Gastroesophageal sphincter (tissue), 4 donors: ENCODE data around the gene NKIRAS2. TPM values are rescaled to one million over a fixed set of nuclear protein-coding genes. Genes with fewer than 3 reads are reported as not detected.

Experiments used
- ATAC-seq: fragments of 150-250 bp; one replicate; pipeline ENCODE4 v1.9.1; 2016; ENCODE audit warnings: mild to moderate bottlenecking, moderate library complexity
- H3K27ac ChIP-seq, 4 donors: fragments of 200-600 bp; sonication (generic) in 3 of 4; 1 replicate in 3 of 4; 2 replicates in 1 of 4; pipeline ENCODE4 v1.5.1; 2016 to 2019
- H3K27me3 ChIP-seq: fragments of 200-600 bp; sonication (generic); one replicate; pipeline ENCODE4 v1.5.1; 2019
- H3K36me3 ChIP-seq, 2 donors: fragments of 200-600 bp; sonication (generic); one replicate each; pipeline ENCODE4 v1.5.1; 2019; ENCODE audit warnings: control low read depth in 1 of 2
- H3K4me1 ChIP-seq, 3 donors: fragments of 200-600 bp; sonication (generic); 1 replicate in 2 of 3; 2 replicates in 1 of 3; pipeline ENCODE4 v1.5.1; 2016 to 2019; ENCODE audit warnings: control low read depth in 2 of 3
- H3K4me3 ChIP-seq, 2 donors: fragments of 200-600 bp; sonication (generic); one replicate each; pipeline ENCODE4 v1.5.1; 2019; ENCODE audit warnings: mild to moderate bottlenecking in 1 of 2, moderate library complexity in 1 of 2
- H3K9me3 ChIP-seq, 3 donors: fragments of 200-600 bp; sonication (generic); one replicate each; pipeline ENCODE4 v1.5.1; 2017 to 2019; ENCODE audit warnings: control low read depth in 2 of 3
- CTCF ChIP-seq, 4 experiments: fragments of 200-600 bp in 2 of 4; fragments of 450-650 bp in 2 of 4; sonication (generic) in 1 of 4; IDR thresholded peaks; one replicate each; pipeline ENCODE4 v1.5.1; 2017 to 2019; ENCODE audit warnings: antibody characterized with exemption in 4 of 4, mild to moderate bottlenecking in 2 of 4, moderate library complexity in 2 of 4
- EP300 ChIP-seq: sonication (generic); formaldehyde crosslinking; IDR thresholded peaks from one replicate; pipeline ENCODE4 v1.6.1; 2017; ENCODE audit warnings: antibody characterized with exemption, mild to moderate bottlenecking
- POLR2A ChIP-seq, 2 donors: fragments of 450-650 bp; IDR thresholded peaks; one replicate each; pipeline ENCODE4 v1.6.1; 2017; ENCODE audit warnings: antibody characterized with exemption in 2 of 2, mild to moderate bottlenecking in 2 of 2, moderate library complexity in 1 of 2
- POLR2AphosphoS5 ChIP-seq: sonication (generic); formaldehyde crosslinking; IDR thresholded peaks from one replicate; pipeline ENCODE4 v1.6.1; 2017; ENCODE audit warnings: antibody characterized with exemption
- WGBS, 2 donors: methylation state at CpG; one replicate each; pipeline ENCODE4 v1.1.5; 2018; ENCODE audit warnings: low coverage in 1 of 2; 5-methylcytosine and 5-hydroxymethylcytosine counted together
- total RNA-seq, 4 donors: library from RNA; depleted of rRNA; stranded (reverse); fragments of >200 nt; gene quantifications; one replicate each; pipeline ENCODE4 v1.1.0, GENCODE V29; 2016

Gene NKIRAS2
- total RNA-seq, 4 donors from 2014 or later = 40.1 to 72.3 (median 52.8) TPM

DNA sequence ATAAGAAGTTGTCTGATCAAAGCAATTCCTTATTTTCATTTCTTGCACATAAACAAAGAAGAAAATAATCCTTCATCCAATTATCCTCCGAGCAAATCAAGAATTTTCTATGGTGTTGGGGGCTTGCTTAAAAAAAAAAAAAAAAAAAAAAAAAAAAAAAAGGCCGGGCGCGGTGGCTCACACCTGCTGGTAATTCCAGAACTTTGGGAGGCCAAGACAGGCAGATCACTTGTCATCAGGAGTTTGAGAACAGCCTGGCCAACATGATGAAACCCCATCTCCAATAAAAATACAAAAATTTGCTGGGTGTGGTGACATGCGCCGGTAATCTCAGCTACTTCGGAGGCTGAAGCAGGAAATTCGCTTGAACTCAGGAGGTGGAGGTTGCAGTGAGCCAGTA lies 34.0 kb upstream of the NKIRAS2 start:
- 88 to 92% methylated on average over 4 to 5 of the region's 8 CpGs for WGBS, 2 donors
- no peak for ATAC-seq
- Histone ChIP-seq H3K4me3 (no peak overlapping the region), H3K4me1 (no peaks in the 10 kb centered on the region), H3K27ac (no peak overlapping the region), H3K9me3 (no peaks in the 10 kb centered on the region), H3K27me3 (no peaks in the 10 kb centered on the region), H3K36me3 (peaks cover 0 to 100% of the 10 kb centered on the region in 2 donors)
- TF ChIP-seq CTCF (IDR thresholded peaks at IDR 0.05) (no peak), POLR2AphosphoS5 (no peak), POLR2A (IDR thresholded peaks at IDR 0.05) (no peak), EP300 (no peak)

DNA sequence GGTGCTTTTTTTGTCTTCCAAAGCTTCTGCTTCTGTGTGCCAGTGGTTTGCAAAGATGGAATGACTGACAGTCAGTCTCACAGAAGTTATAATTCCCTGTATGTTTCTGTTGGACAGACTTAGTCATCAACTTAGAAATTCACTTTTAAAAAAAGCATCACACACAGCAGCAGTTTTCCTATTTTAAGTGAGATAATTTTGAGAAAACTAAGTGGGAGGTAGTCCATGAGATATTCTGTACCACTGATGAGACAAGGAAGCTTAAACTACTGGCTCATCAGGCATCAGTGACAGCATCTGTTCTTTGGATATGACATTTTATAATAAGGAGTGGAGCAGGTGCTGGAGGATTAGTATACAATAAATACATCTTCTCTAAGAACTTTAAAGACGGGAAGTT lies 33.3 kb upstream of the NKIRAS2 start:
- Histone ChIP-seq H3K27me3 (no peaks in the 10 kb centered on the region), H3K4me1 (no peaks in the 10 kb centered on the region), H3K27ac (no peak overlapping the region), H3K9me3 (no peaks in the 10 kb centered on the region), H3K36me3 (peaks cover 0 to 100% of the 10 kb centered on the region in 2 donors), H3K4me3 (no peak overlapping the region)
- WGBS, 2 donors = 60 to 80% methylated on average over 1 of the region's 1 CpG
- TF ChIP-seq EP300 = no peak
- TF ChIP-seq CTCF (IDR thresholded peaks at IDR 0.05) = no peak
- no peak for TF ChIP-seq POLR2A (IDR thresholded peaks at IDR 0.05)
- no peak for TF ChIP-seq POLR2AphosphoS5
- no peak for ATAC-seq

DNA sequence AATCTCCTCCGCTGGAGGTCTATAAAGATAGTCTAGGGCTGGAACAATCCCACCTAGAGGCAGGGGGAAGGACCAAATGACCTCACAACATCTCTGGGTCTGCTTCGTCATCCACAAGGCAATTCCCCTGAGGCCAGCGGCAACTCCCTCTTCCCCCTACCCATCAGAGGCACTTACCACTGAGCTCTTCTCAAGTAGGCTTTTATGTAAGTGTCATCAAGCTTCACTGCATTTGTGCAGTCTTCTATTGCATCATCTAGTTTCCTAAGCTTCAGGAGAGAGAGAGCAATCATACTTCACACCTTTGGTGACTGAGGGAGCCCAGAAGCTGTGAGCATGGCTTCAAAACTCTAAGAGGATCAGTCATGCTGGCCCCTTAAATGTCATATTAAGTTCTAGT lies 32.2 kb upstream of the NKIRAS2 start:
- Histone ChIP-seq H3K9me3 (no peaks in the 10 kb centered on the region), H3K27ac (no peak overlapping the region), H3K4me1 (peaks cover 0 to 8% (median 0%) of the 10 kb centered on the region in 3 donors), H3K27me3 (no peaks in the 10 kb centered on the region), H3K4me3 (no peak overlapping the region), H3K36me3 (peaks cover 0 to 100% of the 10 kb centered on the region in 2 donors)
- no peak for ATAC-seq
- TF ChIP-seq POLR2A (IDR thresholded peaks at IDR 0.05) (no peak), EP300 (no peak), POLR2AphosphoS5 (no peak), CTCF (IDR thresholded peaks at IDR 0.05) (no peak)
- WGBS, 2 donors = 94% methylated on average over 3 of the region's 3 CpGs; no CpG with 5 or more reads in 1 of the 2 donors

- Histone ChIP-seq H3K27me3 (no peaks in the 10 kb centered on the region), H3K4me3 (no peak overlapping the region), H3K9me3 (no peaks in the 10 kb centered on the region), H3K36me3 (peaks cover 0 to 100% of the 10 kb centered on the region in 2 donors), H3K4me1 (peaks cover 0 to 9% (median 0%) of the 10 kb centered on the region in 3 donors), H3K27ac (no peak overlapping the region)
- TF ChIP-seq EP300 (no peak), POLR2AphosphoS5 (no peak), POLR2A (IDR thresholded peaks at IDR 0.05) (no peak), CTCF (IDR thresholded peaks at IDR 0.05) (no peak)
- ATAC-seq = no peak
- WGBS, 2 donors = 90% methylated on average over 2 of the region's 2 CpGs; no CpG with 5 or more reads in 1 of the 2 donors
Observed at GRCh38 chr17:41988418-41988817, 31.5 kb upstream of the NKIRAS2 start.

DNA sequence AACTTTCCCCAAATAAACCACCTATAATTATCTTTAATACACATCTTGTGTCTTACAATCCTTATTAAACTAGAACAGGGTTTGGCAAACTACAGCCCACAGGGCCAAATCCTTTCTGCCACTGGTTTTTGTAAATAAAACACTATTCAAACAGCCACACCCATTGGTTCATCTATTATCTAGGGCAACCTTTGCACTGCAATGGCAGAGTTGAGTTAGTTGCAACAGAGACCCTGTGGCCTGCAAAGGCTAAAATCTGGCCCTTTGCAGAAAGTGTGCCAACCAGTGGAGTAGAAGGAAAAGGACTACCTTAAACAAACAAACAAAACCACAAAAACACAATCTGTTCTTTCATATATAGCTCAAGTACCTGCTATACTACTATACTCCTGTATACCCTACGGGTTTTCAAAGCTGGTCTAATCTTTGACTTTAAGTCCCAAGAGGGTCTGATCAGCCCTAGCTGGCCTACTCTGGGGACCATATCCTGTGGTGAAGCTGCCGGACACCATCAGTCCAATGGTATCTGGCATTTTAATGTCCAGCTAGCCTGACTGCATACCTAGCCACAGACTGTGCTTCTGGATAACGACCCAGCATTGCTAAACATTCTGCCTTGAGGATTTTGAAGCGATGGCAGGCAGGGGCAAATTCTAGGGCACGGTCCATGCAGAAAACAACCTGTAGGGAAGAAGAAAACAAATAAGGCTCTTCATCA lies 30.0 kb upstream of the NKIRAS2 start:
- TF ChIP-seq POLR2A (IDR thresholded peaks at IDR 0.05) = no peak
- no peak for TF ChIP-seq CTCF (IDR thresholded peaks at IDR 0.05)
- TF ChIP-seq POLR2AphosphoS5 = no peak
- TF ChIP-seq EP300 = no peak
- Histone ChIP-seq H3K9me3 (no peaks in the 10 kb centered on the region), H3K27me3 (no peaks in the 10 kb centered on the region), H3K4me3 (no peak overlapping the region), H3K27ac (no peak overlapping the region), H3K4me1 (peaks cover 0 to 9% (median 0%) of the 10 kb centered on the region in 3 donors), H3K36me3 (peaks cover 0 to 100% of the 10 kb centered on the region in 2 donors)
- no peak for ATAC-seq
- 65 to 87% methylated on average over 2 to 5 of the region's 5 CpGs for WGBS, 2 donors
